DMS153 treated with DMSO at 0.1 percent for 48 hours (cell line): ENCODE results near the gene SLC2A4RG.

Experiments
- DNase-seq: peaks from one replicate; lab custom pipeline; 2025; ENCODE audit not compliant: unreplicated experiment; lab: John Stamatoyannopoulos, UW

Gene SLC2A4RG

GRCh38 chr20:63739130-63740069 is at the start of gene SLC2A4RG:
TSS of gene SLC2A4RG (plus strand) at chr20:63739776. CDS start at chr20:63739913, 137 bp downstream.
- DNase-seq, result peak; percentile 33

GRCh38 chr20:63690003-63690897 is 49.3 kb upstream of the SLC2A4RG start:
- DNase-seq, result no peak

GRCh38 chr20:63690898-63691710 is 48.5 kb upstream of the SLC2A4RG start:
- DNase-seq, result no peak

- no peak for DNase-seq
Observed at GRCh38 chr20:63691711-63692435, 47.7 kb upstream of the SLC2A4RG start.

GRCh38 chr20:63692436-63693082 is 47.0 kb upstream of the SLC2A4RG start:
- DNase-seq, result no peak

- no peak for DNase-seq
Observed at GRCh38 chr20:63693083-63693732, 46.4 kb upstream of the SLC2A4RG start.

- no peak for DNase-seq
Observed at GRCh38 chr20:63693733-63694583, 45.6 kb upstream of the SLC2A4RG start.

- no peak for DNase-seq
Observed at GRCh38 chr20:63694584-63695423, 44.8 kb upstream of the SLC2A4RG start.

- DNase-seq, result no peak
Observed at GRCh38 chr20:63695424-63696305, 43.9 kb upstream of the SLC2A4RG start.

GRCh38 chr20:63696306-63696627 is 43.3 kb upstream of the SLC2A4RG start:
- DNase-seq, result no peak

- no peak for DNase-seq
Observed at GRCh38 chr20:63696628-63697356, 42.8 kb upstream of the SLC2A4RG start, which contains the start of gene TNFRSF6B. TSS of gene TNFRSF6B (plus strand) at chr20:63696652. CDS start at chr20:63696768, 116 bp downstream.

GRCh38 chr20:63697357-63697867 is 42.2 kb upstream of the SLC2A4RG start:
- no peak for DNase-seq

- no peak for DNase-seq
Observed at GRCh38 chr20:63697868-63698545, 41.6 kb upstream of the SLC2A4RG start.

- no peak for DNase-seq
Observed at GRCh38 chr20:63698739-63699465, 40.7 kb upstream of the SLC2A4RG start.
